Muscle of leg (tissue), 16 donors: ENCODE results near the gene SH3GL3. TPM values are rescaled to one million over a fixed set of nuclear protein-coding genes. Genes with fewer than 3 reads are reported as not detected.

Source experiments
- DNase-seq: peaks from one replicate; pipeline ENCODE4 v3.0.0; 2013
- H3K27ac ChIP-seq: one replicate; pipeline ENCODE4 v1.5.1; 2013; ENCODE audit warnings: mild to moderate bottlenecking, low read length, control low read depth
- H3K27me3 ChIP-seq: one replicate; pipeline ENCODE4 v1.6.1; 2013; ENCODE audit warnings: low read length; ENCODE audit not compliant: control insufficient read depth, insufficient read depth
- H3K36me3 ChIP-seq: one replicate; pipeline ENCODE4 v1.6.1; 2013; ENCODE audit warnings: low read length; ENCODE audit not compliant: control insufficient read depth, insufficient read depth
- H3K4me1 ChIP-seq: one replicate; pipeline ENCODE4 v1.6.1; 2013; ENCODE audit warnings: low read length; ENCODE audit not compliant: control insufficient read depth, insufficient read depth
- H3K4me3 ChIP-seq: one replicate; pipeline ENCODE4 v1.5.1; 2013; ENCODE audit warnings: low read length, control low read depth
- H3K9me3 ChIP-seq: replicated peaks from 2 replicates; pipeline ENCODE4 v1.6.1; 2013; ENCODE audit warnings: low read depth, low read length; ENCODE audit not compliant: control insufficient read depth
- WGBS: methylation state at CpG from one replicate; pipeline ENCODE4 v1.1.5; 2013; ENCODE audit warnings: missing lambda C conversion rate; ENCODE audit not compliant: insufficient coverage; 5-methylcytosine and 5-hydroxymethylcytosine counted together
- long read RNA-seq, 11 donors: transcript quantifications; one replicate each; lab custom pipeline, GENCODE V29; 2026
- polyA plus RNA-seq, 8 donors: library from polyadenylated mRNA; unstranded; fragments of 120-200 nt; gene quantifications; one replicate each; pipeline versions ENCODE4 v1.2.1 to v1.2.3, GENCODE V29; 2013; ENCODE audit warnings: inconsistent platforms in 1 of 8, low replicate concordance in 1 of 8; ENCODE audit not compliant: insufficient read length in 8 of 8, insufficient read depth in 1 of 8
- total RNA-seq: library from RNA; stranded (reverse); fragments of 120-200 nt; gene quantifications from one replicate; pipeline ENCODE4 v1.2.4, GENCODE V29; 2013

SH3GL3 gene
- total RNA-seq: 8.6 TPM
- 10 to 100 TPM in 3 of 8 donors, 1 to 10 TPM in 5; 3.6 to 11.2 (median 6.7) TPM for polyA plus RNA-seq
- long read RNA-seq, donor 1: 0 reads
- long read RNA-seq, donor 2: 0 reads
- long read RNA-seq, donor 3, partial matches to known transcripts: 0 of 1 reads
- long read RNA-seq, donor 3, other reads (novel, unspliced or antisense): 0 of 1 reads
- long read RNA-seq, donor 4, partial matches to known transcripts: 0 of 1 reads
- long read RNA-seq, donor 4, other reads (novel, unspliced or antisense): 0 of 1 reads
- long read RNA-seq, donor 5, partial matches to known transcripts: 5 of 10 reads
- long read RNA-seq, donor 5, other reads (novel, unspliced or antisense): 0 of 10 reads
- long read RNA-seq, donor 6, partial matches to known transcripts: 0 of 1 reads
- long read RNA-seq, donor 6, other reads (novel, unspliced or antisense): 0 of 1 reads
- long read RNA-seq, donor 7, partial matches to known transcripts: 0 of 5 reads
- long read RNA-seq, donor 7, other reads (novel, unspliced or antisense): 0 of 5 reads
- long read RNA-seq, donor 8, partial matches to known transcripts: 0 of 2 reads
- long read RNA-seq, donor 8, other reads (novel, unspliced or antisense): 0 of 2 reads
- long read RNA-seq, donor 9, partial matches to known transcripts: 0 of 1 reads
- long read RNA-seq, donor 9, other reads (novel, unspliced or antisense): 0 of 1 reads
- long read RNA-seq, donor 10, partial matches to known transcripts: 0 of 1 reads
- long read RNA-seq, donor 10, other reads (novel, unspliced or antisense): 0 of 1 reads
- long read RNA-seq, donor 11, partial matches to known transcripts: 0 of 3 reads
- long read RNA-seq, donor 11, other reads (novel, unspliced or antisense): 0 of 3 reads

- H3K27me3 ChIP-seq: peaks cover 34% of the 10 kb centered on the region
- peak within 1 kb of the TSS; percentile 55 for H3K4me3 ChIP-seq
- H3K36me3 ChIP-seq: no peaks in the 10 kb centered on the region
- H3K27ac ChIP-seq: no peak within 1 kb of the TSS
- under 1% methylated on average over 58 of the region's 68 CpGs for WGBS
- no peaks in the 10 kb centered on the region for H3K9me3 ChIP-seq
- H3K4me1 ChIP-seq: peaks cover 16% of the 10 kb centered on the region
- peak; percentile 95 for DNase-seq
Measured at GRCh38 chr15:83446904-83447709, at the start of gene SH3GL3. SH3GL3 (plus strand) TSS chr15:83447341; CDS start chr15:83447534, 193 bp downstream.

- Histone ChIP-seq H3K4me3 (no peak overlapping the region), H3K27me3 (peaks cover 6% of the 10 kb centered on the region), H3K36me3 (no peaks in the 10 kb centered on the region), H3K4me1 (peaks cover 5% of the 10 kb centered on the region), H3K9me3 (no peaks in the 10 kb centered on the region), H3K27ac (no peak overlapping the region)
- 18% methylated on average over 6 of the region's 8 CpGs for WGBS
- peak; percentile 25 for DNase-seq
Measured at GRCh38 chr15:83398626-83399025, 48.5 kb upstream of the SH3GL3 start.

GRCh38 chr15:83404121-83404520, 43.0 kb upstream of the SH3GL3 start:
- Histone ChIP-seq H3K27me3 (peaks cover 2% of the 10 kb centered on the region), H3K9me3 (no peaks in the 10 kb centered on the region), H3K27ac (no peak overlapping the region), H3K36me3 (no peaks in the 10 kb centered on the region), H3K4me3 (no peak overlapping the region), H3K4me1 (no peaks in the 10 kb centered on the region)
- no peak for DNase-seq
- 52% methylated on average over 2 of the region's 3 CpGs for WGBS

- 70% methylated on average over 2 of the region's 6 CpGs for WGBS
- H3K4me1 ChIP-seq: no peaks in the 10 kb centered on the region
- peaks cover 2% of the 10 kb centered on the region for H3K27me3 ChIP-seq
- H3K9me3 ChIP-seq: no peaks in the 10 kb centered on the region
- no peaks in the 10 kb centered on the region for H3K36me3 ChIP-seq
- H3K27ac ChIP-seq: no peak overlapping the region
- no peak for DNase-seq
- no peak overlapping the region for H3K4me3 ChIP-seq
Measured at GRCh38 chr15:83410532-83410931, 36.6 kb upstream of the SH3GL3 start.

- Histone ChIP-seq H3K27ac (no peak overlapping the region), H3K27me3 (no peaks in the 10 kb centered on the region), H3K9me3 (no peaks in the 10 kb centered on the region), H3K36me3 (no peaks in the 10 kb centered on the region), H3K4me1 (no peaks in the 10 kb centered on the region), H3K4me3 (no peak overlapping the region)
- whole genome bisulfite sequencing: 89% methylated on average over 5 of the region's 7 CpGs
- DNase-seq: no peak
Measured at GRCh38 chr15:83413054-83413719, 34.0 kb upstream of the SH3GL3 start.

GRCh38 chr15:83422081-83422480, 25.1 kb upstream of the SH3GL3 start:
- DNase-seq: no peak
- Histone ChIP-seq H3K36me3 (no peaks in the 10 kb centered on the region), H3K4me1 (no peaks in the 10 kb centered on the region), H3K27ac (no peak overlapping the region), H3K9me3 (no peaks in the 10 kb centered on the region), H3K4me3 (no peak overlapping the region), H3K27me3 (no peaks in the 10 kb centered on the region)
- WGBS: 20% methylated on average over 1 of the region's 4 CpGs

- 80% methylated on average over 1 of the region's 2 CpGs for WGBS
- H3K36me3 ChIP-seq: no peaks in the 10 kb centered on the region
- H3K27me3 ChIP-seq: no peaks in the 10 kb centered on the region
- no peak overlapping the region for H3K4me3 ChIP-seq
- no peak overlapping the region for H3K27ac ChIP-seq
- no peaks in the 10 kb centered on the region for H3K9me3 ChIP-seq
- no peaks in the 10 kb centered on the region for H3K4me1 ChIP-seq
- DNase-seq: no peak
Measured at GRCh38 chr15:83422541-83422940, 24.6 kb upstream of the SH3GL3 start.

GRCh38 chr15:83424101-83424500, 23.0 kb upstream of the SH3GL3 start:
- no peaks in the 10 kb centered on the region for H3K4me1 ChIP-seq
- WGBS: 94% methylated on average over 4 of the region's 6 CpGs
- H3K27ac ChIP-seq: no peak overlapping the region
- no peaks in the 10 kb centered on the region for H3K36me3 ChIP-seq
- DNase-seq: no peak
- no peaks in the 10 kb centered on the region for H3K27me3 ChIP-seq
- H3K4me3 ChIP-seq: no peak overlapping the region
- H3K9me3 ChIP-seq: peaks cover 2% of the 10 kb centered on the region

- Histone ChIP-seq H3K9me3 (peaks cover 2% of the 10 kb centered on the region), H3K27me3 (no peaks in the 10 kb centered on the region), H3K4me1 (no peaks in the 10 kb centered on the region), H3K4me3 (no peak overlapping the region), H3K27ac (no peak overlapping the region), H3K36me3 (no peaks in the 10 kb centered on the region)
- no peak for DNase-seq
- WGBS: no CpG with 5 or more reads among the region's 3 CpGs
Measured at GRCh38 chr15:83430441-83430840, 16.7 kb upstream of the SH3GL3 start.
